Mucosa of rectum (tissue), 2 donors: ENCODE measurements around the gene PRSS8.

Experiments
- H3K27ac ChIP-seq, 2 donors: one replicate each; pipeline ENCODE4 v1.7.0; 2013; ENCODE audit warnings: inconsistent platforms in 2 of 2, low read depth in 2 of 2, low read length in 2 of 2
- H3K27me3 ChIP-seq, 2 donors: one replicate each; pipeline ENCODE4 v1.7.0; 2013; ENCODE audit warnings: low read length in 2 of 2; ENCODE audit not compliant: control insufficient read depth in 2 of 2, insufficient read depth in 2 of 2
- H3K36me3 ChIP-seq, 2 donors: one replicate each; pipeline ENCODE4 v1.7.0; 2013; ENCODE audit warnings: low read length in 2 of 2; ENCODE audit not compliant: control insufficient read depth in 2 of 2, insufficient read depth in 2 of 2
- H3K4me1 ChIP-seq, 2 donors: one replicate each; pipeline ENCODE4 v1.7.0; 2013; ENCODE audit warnings: low read length in 2 of 2, mild to moderate bottlenecking in 1 of 2; ENCODE audit not compliant: control insufficient read depth in 2 of 2, insufficient read depth in 2 of 2
- H3K4me3 ChIP-seq, 2 donors: one replicate each; pipeline ENCODE4 v1.7.0; 2013; ENCODE audit warnings: low read length in 2 of 2
- H3K9ac ChIP-seq, 2 donors: one replicate each; pipeline ENCODE4 v1.7.0; 2013; ENCODE audit warnings: low read length in 2 of 2, low read depth in 1 of 2, mild to moderate bottlenecking in 1 of 2
- H3K9me3 ChIP-seq, 2 donors: one replicate each; pipeline ENCODE4 v1.7.0; 2013; ENCODE audit warnings: low read length in 2 of 2; ENCODE audit not compliant: control insufficient read depth in 2 of 2
- donor health status: healthy.
- donor health status: Normal muscosa, but diverticular disease.

The PRSS8 gene

DNA sequence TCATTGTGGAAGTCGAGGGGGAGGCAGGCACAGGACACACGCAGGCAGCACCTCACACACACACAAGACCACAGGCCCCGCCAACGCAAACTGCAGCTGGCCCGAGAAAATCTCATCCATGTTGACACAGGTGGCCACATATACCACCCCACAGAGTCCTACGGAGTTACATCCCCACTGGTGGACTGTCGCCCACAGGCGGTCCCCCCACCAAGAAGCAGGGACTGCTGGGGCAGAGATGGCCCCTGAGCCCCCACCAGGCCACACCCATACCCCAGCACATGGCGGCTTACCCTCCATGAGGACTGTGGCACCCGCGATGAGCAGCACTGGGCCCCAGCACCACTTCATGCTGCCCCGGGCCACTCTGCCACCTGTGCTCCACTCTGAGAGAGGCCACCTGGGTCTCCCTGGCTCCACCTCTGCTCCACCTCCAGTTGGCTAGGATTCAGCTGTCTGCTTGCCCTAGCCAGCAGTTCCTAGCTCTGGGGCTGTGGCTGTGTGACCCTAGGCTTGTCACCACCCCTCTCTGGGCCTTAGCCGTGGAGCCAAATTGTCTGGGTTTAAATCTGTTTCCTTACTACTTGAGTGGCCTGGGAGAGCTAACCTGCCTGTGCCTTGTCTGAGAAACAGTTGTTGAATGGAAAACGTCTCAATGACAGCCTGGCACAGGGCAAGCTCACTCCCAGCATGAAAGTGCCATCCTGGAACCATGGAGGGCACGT is 46.9 kb downstream of the PRSS8 start, which contains the start of gene PRSS53:
PRSS53 (minus strand) TSS at position 485 of the 725 bp plus-strand sequence; CDS start at position 351, 134 bp downstream.
- no peak within 1 kb of the TSS for H3K9ac ChIP-seq
- peaks cover 4 to 5% of the 10 kb centered on the region in 2 donors for H3K4me1 ChIP-seq
- H3K9me3 ChIP-seq = no peaks in the 10 kb centered on the region
- peaks cover 9 to 14% of the 10 kb centered on the region in 2 donors for H3K36me3 ChIP-seq
- H3K27me3 ChIP-seq = no peaks in the 10 kb centered on the region
- no peak within 1 kb of the TSS for H3K4me3 ChIP-seq
- H3K27ac ChIP-seq = no peak within 1 kb of the TSS

DNA sequence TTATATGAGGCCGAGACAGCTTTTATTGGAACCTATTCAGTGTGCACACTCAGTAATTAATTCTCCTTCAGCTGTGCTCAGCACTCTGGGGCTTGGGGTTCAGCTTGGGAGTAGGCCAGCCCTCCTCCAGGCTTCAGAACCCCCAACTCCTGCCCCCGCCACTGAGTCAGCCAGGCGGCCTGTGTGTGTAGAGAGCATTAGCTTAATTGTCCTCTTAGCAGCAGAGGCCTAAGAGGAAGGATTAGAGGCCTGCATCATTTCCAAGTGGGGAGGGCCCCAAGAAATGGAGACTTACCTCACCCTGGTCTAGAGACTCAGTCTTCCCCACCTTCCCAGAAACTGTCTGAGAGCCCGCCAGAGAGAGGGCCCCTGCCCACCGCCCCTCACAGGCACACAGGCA is 47.6 kb downstream of the PRSS8 start:
- H3K4me3 ChIP-seq = no peak overlapping the region
- no peaks in the 10 kb centered on the region for H3K27me3 ChIP-seq
- peaks cover 9 to 17% of the 10 kb centered on the region in 2 donors for H3K36me3 ChIP-seq
- H3K27ac ChIP-seq = no peak overlapping the region
- H3K9me3 ChIP-seq = no peaks in the 10 kb centered on the region
- no peak overlapping the region for H3K9ac ChIP-seq
- no peaks in the 10 kb centered on the region for H3K4me1 ChIP-seq

DNA sequence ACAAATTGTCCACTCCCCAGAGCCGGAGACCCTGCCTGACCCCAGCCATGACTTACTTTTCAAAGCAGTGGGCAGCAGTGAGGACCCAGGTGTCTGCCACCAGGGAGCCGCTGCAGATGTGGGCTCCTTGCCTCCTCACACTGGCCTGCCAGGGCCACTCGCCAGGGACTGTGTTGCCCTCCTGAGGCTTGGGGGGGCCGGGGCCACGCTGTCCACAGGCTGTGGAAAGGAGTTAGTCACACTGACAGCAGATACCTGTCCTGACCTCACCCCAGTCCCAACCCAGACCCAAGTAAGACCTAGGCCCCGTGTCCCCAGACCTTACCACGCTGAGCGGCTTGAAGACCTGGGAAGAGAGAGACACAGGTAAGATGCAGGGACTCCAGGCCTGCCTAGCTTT is 48.0 kb downstream of the PRSS8 start:
- no peaks in the 10 kb centered on the region for H3K9me3 ChIP-seq
- H3K27me3 ChIP-seq = no peaks in the 10 kb centered on the region
- no peaks in the 10 kb centered on the region for H3K4me1 ChIP-seq
- no peak overlapping the region for H3K4me3 ChIP-seq
- H3K36me3 ChIP-seq = peaks cover 9 to 17% of the 10 kb centered on the region in 2 donors
- H3K9ac ChIP-seq = no peak overlapping the region
- no peak overlapping the region for H3K27ac ChIP-seq

DNA sequence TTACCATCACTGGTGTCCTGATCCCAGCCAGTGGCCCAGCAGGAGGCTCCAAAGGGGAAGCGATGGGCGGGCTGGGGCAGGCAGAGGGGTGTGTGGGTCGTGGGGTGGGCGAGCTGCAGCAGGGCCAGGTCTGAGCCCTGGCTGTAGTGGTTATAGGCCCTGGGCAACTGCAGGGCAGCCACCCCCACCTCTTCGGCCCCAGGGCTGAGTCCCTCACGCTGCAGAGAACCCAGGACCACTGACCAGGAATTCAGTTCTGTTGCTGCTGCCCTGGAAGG is 49.0 kb downstream of the PRSS8 start:
- Histone ChIP-seq H3K9ac (no peak overlapping the region), H3K9me3 (no peaks in the 10 kb centered on the region), H3K4me1 (no peaks in the 10 kb centered on the region), H3K36me3 (peaks cover 12 to 17% of the 10 kb centered on the region in 2 donors), H3K27me3 (no peaks in the 10 kb centered on the region), H3K4me3 (no peak overlapping the region), H3K27ac (no peak overlapping the region)

DNA sequence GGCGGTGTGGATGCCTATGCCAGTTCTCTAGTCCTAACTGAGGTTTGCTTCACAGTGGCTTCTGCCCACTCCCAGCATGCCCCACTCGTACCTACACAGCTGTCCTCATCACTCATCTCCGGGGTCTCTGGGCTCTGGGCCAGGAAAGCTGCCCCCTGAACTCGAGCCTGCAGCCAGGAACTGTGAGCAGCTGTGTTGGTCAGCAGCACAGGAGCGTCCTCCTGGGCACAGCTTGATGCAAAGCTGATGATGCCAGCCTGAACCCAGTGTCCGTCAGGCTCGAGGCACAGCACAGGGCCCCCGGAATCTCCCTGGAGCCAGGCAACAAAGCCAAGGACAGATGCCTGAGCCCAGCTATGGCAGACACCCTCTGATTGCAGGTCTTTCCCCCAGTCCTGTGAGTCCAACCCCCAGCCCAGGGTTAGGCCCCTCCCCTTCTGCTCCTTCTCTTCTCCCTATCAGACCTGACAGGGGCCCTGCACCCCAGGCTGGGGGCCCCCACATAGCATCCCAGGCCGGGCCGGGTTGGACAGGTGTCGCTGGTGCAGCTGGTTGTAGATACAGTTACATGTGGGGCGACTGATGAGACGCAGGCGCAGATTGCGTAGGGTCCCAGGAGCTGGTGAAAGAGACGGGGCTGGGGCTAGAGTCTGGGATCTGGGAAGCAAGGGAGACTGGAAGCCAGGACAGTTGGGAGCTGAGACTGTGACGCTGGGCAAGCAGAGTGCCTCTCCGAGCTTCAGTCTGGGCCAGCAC is 49.5 kb downstream of the PRSS8 start:
- no peak overlapping the region for H3K9ac ChIP-seq
- H3K9me3 ChIP-seq = no peaks in the 10 kb centered on the region
- H3K27me3 ChIP-seq = no peaks in the 10 kb centered on the region
- H3K4me1 ChIP-seq = no peaks in the 10 kb centered on the region
- peaks cover 11 to 18% of the 10 kb centered on the region in 2 donors for H3K36me3 ChIP-seq
- H3K27ac ChIP-seq = no peak overlapping the region
- no peak overlapping the region for H3K4me3 ChIP-seq

DNA sequence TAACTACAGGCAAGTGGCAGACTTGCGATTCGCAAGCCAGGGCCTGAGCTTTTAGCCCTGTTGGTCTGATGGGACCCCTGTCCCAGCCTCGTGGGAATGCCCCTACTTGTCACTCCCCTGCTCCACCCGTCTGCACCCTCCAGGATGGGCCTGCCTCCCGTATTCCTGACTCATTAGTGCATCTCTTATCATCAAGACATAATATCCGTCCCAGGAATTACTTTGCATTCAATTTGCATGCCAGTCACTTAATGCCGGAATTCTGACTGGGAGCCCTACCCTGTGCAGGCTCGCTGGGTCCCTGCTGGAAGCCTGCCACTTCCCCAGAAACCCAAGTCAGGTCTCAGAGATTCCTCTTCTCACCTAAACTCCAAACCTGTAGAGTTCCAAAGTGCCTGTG is 50.1 kb downstream of the PRSS8 start:
- Histone ChIP-seq H3K36me3 (peaks cover 15 to 19% of the 10 kb centered on the region in 2 donors), H3K4me1 (no peaks in the 10 kb centered on the region), H3K4me3 (no peak overlapping the region), H3K27me3 (no peaks in the 10 kb centered on the region), H3K9ac (no peak overlapping the region), H3K27ac (no peak overlapping the region), H3K9me3 (no peaks in the 10 kb centered on the region)

DNA sequence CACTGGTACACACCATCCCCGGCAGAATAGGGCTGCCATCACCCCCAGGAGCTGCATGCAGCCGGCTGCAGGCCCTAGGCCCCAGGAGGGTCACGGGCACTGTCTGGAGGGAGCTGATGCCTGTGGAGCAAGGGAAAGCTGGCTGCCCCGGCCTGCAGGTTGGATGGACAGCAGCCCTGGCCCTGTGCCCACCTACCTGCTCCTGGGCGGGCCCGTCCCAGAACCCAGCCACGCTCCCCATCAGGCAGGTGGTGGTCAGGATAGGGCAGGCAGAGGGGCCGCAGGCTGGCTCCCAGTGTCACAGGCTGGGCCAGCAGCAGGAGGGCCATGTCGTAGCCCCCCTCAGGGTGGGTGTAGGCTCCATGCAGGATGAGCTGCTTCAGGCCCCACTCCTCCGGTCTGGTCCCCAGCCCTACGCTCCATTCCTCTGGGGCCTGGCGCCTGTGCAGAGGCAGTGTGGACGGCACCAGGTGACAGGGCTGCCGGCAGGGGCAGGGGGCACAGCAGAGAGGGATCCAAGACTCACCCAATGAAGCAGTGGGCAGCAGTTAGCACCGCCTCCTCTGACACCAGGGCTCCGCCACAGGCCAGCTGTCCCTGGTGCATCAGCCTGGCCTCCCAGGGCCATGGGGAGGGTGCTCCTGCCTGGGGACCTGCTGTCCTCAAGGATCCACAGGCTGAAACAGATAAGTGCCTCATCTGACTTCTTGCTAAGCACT is 50.8 kb downstream of the PRSS8 start:
- H3K9me3 ChIP-seq = no peaks in the 10 kb centered on the region
- H3K27me3 ChIP-seq = no peaks in the 10 kb centered on the region
- H3K27ac ChIP-seq = no peak overlapping the region
- peaks cover 19 to 25% of the 10 kb centered on the region in 2 donors for H3K36me3 ChIP-seq
- H3K4me3 ChIP-seq = no peak overlapping the region
- H3K4me1 ChIP-seq = no peaks in the 10 kb centered on the region
- H3K9ac ChIP-seq = no peak overlapping the region

DNA sequence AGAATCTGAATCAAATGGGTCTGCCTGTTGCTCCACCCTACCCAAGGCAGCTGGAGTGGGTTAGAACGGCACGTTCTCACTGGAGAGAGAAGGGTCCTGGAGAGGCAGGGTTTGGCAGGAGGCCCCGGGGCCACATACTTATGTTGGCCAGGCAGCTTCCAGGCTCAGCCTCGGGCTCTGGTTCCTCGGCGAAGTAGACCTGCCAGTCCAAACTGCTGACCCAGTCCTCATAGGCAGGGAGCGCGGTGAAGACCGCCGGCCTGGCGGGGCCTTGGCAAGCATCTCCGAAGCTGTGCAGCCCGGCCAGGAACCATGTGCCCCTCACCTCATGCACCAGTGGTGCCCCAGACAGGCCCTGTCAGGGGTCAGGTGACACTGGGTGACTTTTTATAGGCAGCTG is 51.5 kb downstream of the PRSS8 start:
- Histone ChIP-seq H3K27ac (no peak overlapping the region), H3K9ac (no peak overlapping the region)

DNA sequence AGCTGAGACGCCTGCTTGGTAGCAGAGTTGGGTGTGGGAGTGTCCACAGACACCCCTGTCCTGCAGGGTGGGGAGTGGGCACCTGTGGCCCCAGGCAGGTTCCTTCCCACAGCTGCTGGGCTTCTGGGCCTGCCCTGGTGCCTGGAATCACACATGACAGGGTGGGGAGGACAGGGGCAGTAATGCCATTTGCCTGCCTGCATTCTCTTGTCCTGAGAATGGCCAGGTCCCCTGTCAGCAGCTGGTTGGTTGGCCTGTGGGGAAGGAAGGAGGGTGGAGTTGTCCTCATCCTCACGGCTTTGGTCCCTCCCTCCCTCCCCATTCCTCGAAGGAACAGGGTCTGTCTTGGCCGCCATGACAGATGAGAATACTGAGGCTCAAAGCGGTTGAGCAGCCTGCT is 52.0 kb downstream of the PRSS8 start:
- Histone ChIP-seq H3K36me3 (peaks cover 29 to 35% of the 10 kb centered on the region in 2 donors), H3K9ac (no peak overlapping the region), H3K4me1 (no peaks in the 10 kb centered on the region), H3K27me3 (no peaks in the 10 kb centered on the region), H3K27ac (no peak overlapping the region), H3K4me3 (no peak overlapping the region), H3K9me3 (no peaks in the 10 kb centered on the region)

More for the DNA sequence above, 51.5 kb downstream of the PRSS8 start:
- Histone ChIP-seq H3K9me3 (no peaks in the 10 kb centered on the region), H3K4me3 (no peak overlapping the region), H3K36me3 (peaks cover 26 to 33% of the 10 kb centered on the region in 2 donors), H3K4me1 (no peaks in the 10 kb centered on the region), H3K27me3 (no peaks in the 10 kb centered on the region)

DNA sequence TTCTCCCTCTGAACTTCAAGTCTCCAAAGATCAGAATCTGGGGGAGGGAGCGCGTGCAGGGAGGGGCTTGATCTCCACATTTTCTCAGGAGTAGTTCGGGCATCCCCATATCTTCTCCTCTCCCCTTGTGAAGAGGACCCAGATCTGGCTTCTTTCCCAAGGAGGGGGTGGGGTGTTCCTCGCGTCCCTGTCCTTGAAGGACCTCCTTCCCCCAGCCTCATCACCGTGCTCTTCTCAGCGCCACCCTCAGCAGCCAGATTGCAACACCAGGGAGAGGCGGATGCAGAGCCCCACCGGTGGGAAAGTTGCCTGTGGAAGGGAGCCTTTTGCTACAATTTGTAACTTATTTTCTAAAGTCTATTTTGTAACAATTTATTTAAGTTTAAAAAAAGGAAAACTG is 52.4 kb downstream of the PRSS8 start:
- H3K9me3 ChIP-seq = no peaks in the 10 kb centered on the region
- peaks cover 33 to 40% of the 10 kb centered on the region in 2 donors for H3K36me3 ChIP-seq
- H3K4me3 ChIP-seq = no peak overlapping the region
- H3K27me3 ChIP-seq = no peaks in the 10 kb centered on the region
- no peak overlapping the region for H3K9ac ChIP-seq
- no peaks in the 10 kb centered on the region for H3K4me1 ChIP-seq
- no peak overlapping the region for H3K27ac ChIP-seq
